HepG2 (cell line): Measurements from ENCODE around the gene FBXL13. TPM values are rescaled to one million over a fixed set of nuclear protein-coding genes. Genes with fewer than 3 reads are reported as not detected.
A peak's percentile ranks its signal among the peaks of the same experiment; 100 is the strongest.

ENCODE experiments used
- ATF7-NPFF ChIP-seq: sonication (generic); formaldehyde crosslinking; IDR thresholded peaks from 2 replicates; pipeline ENCODE4 v1.8.1; 2023; ENCODE audit warnings: mild to moderate bottlenecking, low read depth, missing genetic modification reagents, moderate library complexity
- CENPBD1 ChIP-seq: sonication (generic); formaldehyde crosslinking; IDR thresholded peaks from 2 replicates; pipeline ENCODE4 v1.8.0; 2022; ENCODE audit warnings: missing genetic modification reagents, low read depth, mild to moderate bottlenecking, borderline replicate concordance
- CREM ChIP-seq, 2 experiments: sonication (generic) in 1 of 2; formaldehyde crosslinking in 1 of 2; IDR thresholded peaks; 2 replicates each; pipeline versions ENCODE4 v1.4.0 to v1.6.1; 2016 to 2020; ENCODE audit warnings: antibody characterized with exemption in 1 of 2, mild to moderate bottlenecking in 1 of 2, missing genetic modification reagents in 1 of 2
- GPBP1L1 ChIP-seq: sonication (generic); formaldehyde crosslinking; IDR thresholded peaks from 2 replicates; pipeline ENCODE4 v1.5.0; 2020; ENCODE audit warnings: mild to moderate bottlenecking, missing genetic modification reagents
- GTF2F1 ChIP-seq: fragments of 150-350 bp; IDR thresholded peaks from 2 replicates; pipeline ENCODE4 v1.6.1; 2014; ENCODE audit warnings: low read length
- HOXA5 ChIP-seq: sonication (generic); formaldehyde crosslinking; IDR thresholded peaks from 2 replicates; pipeline ENCODE4 v1.4.0; 2020; ENCODE audit warnings: missing genetic modification reagents
- MIER2 ChIP-seq: IDR thresholded peaks from 2 replicates; pipeline ENCODE4 v1.6.1; 2016; ENCODE audit warnings: missing biosample characterization, missing genetic modification reagents
- NFATC3 ChIP-seq: sonication (generic); formaldehyde crosslinking; IDR thresholded peaks from 2 replicates; pipeline ENCODE4 v1.5.1; 2020; ENCODE audit warnings: mild to moderate bottlenecking, missing genetic modification reagents
- NFKBIZ ChIP-seq: IDR thresholded peaks from 2 replicates; pipeline ENCODE4 v1.6.1; 2018; ENCODE audit warnings: missing genetic modification reagents, missing compliant biosample characterization
- NR0B2 ChIP-seq: sonication (generic); formaldehyde crosslinking; IDR thresholded peaks from 2 replicates; pipeline ENCODE4 v1.4.0; 2020; ENCODE audit warnings: mild to moderate bottlenecking, missing genetic modification reagents
- NR1H2 ChIP-seq: sonication (generic); formaldehyde crosslinking; IDR thresholded peaks from 2 replicates; pipeline ENCODE4 v1.8.1; 2022; ENCODE audit warnings: low read depth, missing genetic modification reagents, borderline replicate concordance
- RCOR2 ChIP-seq: IDR thresholded peaks from 2 replicates; pipeline ENCODE4 v1.6.1; 2016; ENCODE audit warnings: missing biosample characterization, missing genetic modification reagents
- SP1 ChIP-seq, 2 experiments: fragments of 450-650 bp in 1 of 2; sonication (generic) in 1 of 2; formaldehyde crosslinking in 1 of 2; IDR thresholded peaks; 2 replicates each; pipeline versions ENCODE4 v1.4.0 to v1.6.1; 2016 to 2020; ENCODE audit warnings: missing genetic modification reagents in 1 of 2
- TFDP1 ChIP-seq: IDR thresholded peaks from 2 replicates; pipeline ENCODE4 v1.6.1; 2016; ENCODE audit warnings: missing compliant biosample characterization, missing genetic modification reagents, borderline replicate concordance
- U2AF1 ChIP-seq: fragments of 200-400 bp; formaldehyde crosslinking; optimal IDR thresholded peaks from 2 replicates; pipeline ENCODE3; 2017; ENCODE audit warnings: mild to moderate bottlenecking, low read depth, low read length
- YEATS4 ChIP-seq: sonication (generic); formaldehyde crosslinking; IDR thresholded peaks from 2 replicates; pipeline ENCODE4 v1.4.0; 2020; ENCODE audit warnings: missing genetic modification reagents, borderline replicate concordance
- ZEB1 ChIP-seq: IDR thresholded peaks from 2 replicates; pipeline ENCODE4 v1.6.1; 2012; ENCODE audit warnings: mild to moderate bottlenecking, low read depth, inconsistent platforms; ENCODE audit not compliant: insufficient replicate concordance
- ZNF10 ChIP-seq: sonication (generic); formaldehyde crosslinking; IDR thresholded peaks from 2 replicates; pipeline ENCODE4 v1.4.0; 2020; ENCODE audit warnings: mild to moderate bottlenecking, low read depth, missing genetic modification reagents, borderline replicate concordance
- ZNF224 ChIP-seq: sonication (generic); formaldehyde crosslinking; IDR thresholded peaks from 2 replicates; pipeline ENCODE4 v1.5.0; 2020; ENCODE audit warnings: mild to moderate bottlenecking, missing genetic modification reagents
- ZNF256 ChIP-seq: sonication (generic); formaldehyde crosslinking; conservative IDR thresholded peaks from 2 replicates; pipeline ENCODE4 v1.4.0; 2020; ENCODE audit warnings: missing genetic modification reagents
- ZNF326 ChIP-seq: sonication (generic); formaldehyde crosslinking; IDR thresholded peaks from 2 replicates; pipeline ENCODE4 v1.4.0; 2020; ENCODE audit warnings: missing genetic modification reagents, borderline replicate concordance
- ZNF383 ChIP-seq: sonication (generic); formaldehyde crosslinking; IDR thresholded peaks from 2 replicates; pipeline ENCODE4 v1.4.0; 2020; ENCODE audit warnings: missing genetic modification reagents, mild to moderate bottlenecking, borderline replicate concordance
- ZNF660 ChIP-seq: sonication (generic); formaldehyde crosslinking; IDR thresholded peaks from 2 replicates; pipeline ENCODE4 v1.5.1; 2020; ENCODE audit warnings: mild to moderate bottlenecking, low read depth, missing genetic modification reagents, borderline replicate concordance
- ZNF768 ChIP-seq: sonication (generic); formaldehyde crosslinking; IDR thresholded peaks from 2 replicates; pipeline ENCODE4 v1.4.0; 2020; ENCODE audit warnings: missing genetic modification reagents
- ZNF777 ChIP-seq: sonication (generic); formaldehyde crosslinking; IDR thresholded peaks from 2 replicates; pipeline ENCODE4 v1.4.0; 2020; ENCODE audit warnings: missing genetic modification reagents
- ZNF782 ChIP-seq: sonication (generic); formaldehyde crosslinking; IDR thresholded peaks from 2 replicates; pipeline ENCODE4 v1.4.0; 2020; ENCODE audit warnings: missing genetic modification reagents, mild to moderate bottlenecking, borderline replicate concordance
- ZNF841 ChIP-seq: sonication (generic); formaldehyde crosslinking; IDR thresholded peaks from 2 replicates; pipeline ENCODE4 v1.8.1; 2023; ENCODE audit warnings: missing genetic modification reagents, borderline replicate concordance
- ZSCAN25 ChIP-seq: sonication (generic); formaldehyde crosslinking; IDR thresholded peaks from 2 replicates; pipeline ENCODE4 v1.8.0; 2022; ENCODE audit warnings: mild to moderate bottlenecking, missing genetic modification reagents
- polyA plus RNA-seq, 8 experiments: library from polyadenylated mRNA; depleted of rRNA in 3 of 8; stranded (reverse) in 7 of 8; unstranded in 1 of 8; fragments of >200 nt; fragmentation: Illumina TruSeq in 4 of 8; extraction: Trizol in 4 of 8; gene quantifications; 2 replicates each; pipeline versions ENCODE4 v1.2.1 to v1.2.3, GENCODE V29; 2011 to 2016; ENCODE audit warnings: low read depth in 4 of 8, missing spikeins in 1 of 8, mixed read lengths in 1 of 8; ENCODE audit not compliant: insufficient read depth in 1 of 8
- total RNA-seq, 5 experiments: library from RNA; depleted of rRNA; stranded (reverse); fragments of >200 nt; fragmentation: Illumina TruSeq; extraction: Trizol; gene quantifications; 2 replicates each; pipeline ENCODE4 v1.2.3, GENCODE V29; 2016; ENCODE audit warnings: low read depth in 1 of 5

Gene FBXL13
- total and polyA plus RNA-seq, 2 of the 13 experiments (the other 11 are each of a cell fraction or from before 2014, with no cell fraction given): 0.24 to 0.77 TPM

- TF ChIP-seq ZEB1 (no peak), ZNF383 (CRISPR knock-in tag) (no peak), CREM (IDR thresholded peaks at IDR 0.05) (no peak), CREM (CRISPR knock-in tag; IDR thresholded peaks at IDR 0.05) (no peak), ZNF782 (CRISPR knock-in tag) (no peak), SP1 (IDR thresholded peaks at IDR 0.05) (no peak), SP1 (CRISPR knock-in tag; IDR thresholded peaks at IDR 0.05) (peak; percentile 94), ZNF326 (CRISPR knock-in tag) (no peak), ZNF256 (CRISPR knock-in tag) (no peak), TFDP1 (peak; percentile 55; the same call in 1 of the 2 replicates), ZSCAN25 (CRISPR knock-in tag) (0 out of 2 replicates have a peak, but pooled peaks have one; percentile 37), ZNF777 (peak; percentile 91), HOXA5 (CRISPR knock-in tag) (peak; percentile 92), ZNF660 (CRISPR knock-in tag) (no peak), NFKBIZ (CRISPR knock-in tag) (no peak), YEATS4 (CRISPR knock-in tag) (peak; percentile 72), ZNF768 (CRISPR knock-in tag) (no peak), MIER2 (no peak), ZNF224 (CRISPR knock-in tag) (no peak), GPBP1L1 (no peak), ZNF841 (CRISPR knock-in tag) (no peak), CENPBD1 (CRISPR knock-in tag) (no peak), NFATC3 (CRISPR knock-in tag) (peak; percentile 53; the same call in 1 of the 2 replicates), RCOR2 (CRISPR knock-in tag) (no peak), GTF2F1 (no peak), NR0B2 (CRISPR knock-in tag) (no peak; the same call in none of the 2 replicates), ATF7-NPFF (CRISPR knock-in tag) (peak; percentile 31), NR1H2 (no peak), U2AF1 (no peak), ZNF10 (no peak)
These were observed at the start of gene FBXL13, which contains the start of gene ARMC10 (continued) for GRCh38 chr7:103074519-103075336.
